DMS53 treated with DMSO at 0.1 percent for 48 hours (cell line): ENCODE results near the gene PHF24.
A peak's percentile ranks its signal among the peaks of the same experiment; 100 is the strongest.

Source experiments
- DNase-seq: peaks from one replicate; lab custom pipeline; 2025; ENCODE audit not compliant: unreplicated experiment; lab: John Stamatoyannopoulos, UW

PHF24 gene

GRCh38 chr9:34982361-34982760 is 24.3 kb downstream of the PHF24 start:
- DNase-seq: no peak

GRCh38 chr9:34983209-34983608 is 25.1 kb downstream of the PHF24 start:
- DNase-seq: no peak

GRCh38 chr9:34984049-34984448 is 26.0 kb downstream of the PHF24 start:
- no peak for DNase-seq

GRCh38 chr9:34985311-34985899 is 27.3 kb downstream of the PHF24 start:
- peak; percentile 29 for DNase-seq

GRCh38 chr9:34986540-34987047 is 28.5 kb downstream of the PHF24 start:
- no peak for DNase-seq

GRCh38 chr9:34987160-34987901 is 29.2 kb downstream of the PHF24 start:
- peak; percentile 22 for DNase-seq

- peak; percentile 25 for DNase-seq
Observed at GRCh38 chr9:34988218-34989002, 30.3 kb downstream of the PHF24 start.

- peak; percentile 96 for DNase-seq
Observed at GRCh38 chr9:34989003-34989945, 31.2 kb downstream of the PHF24 start, which contains the start of gene DNAJB5. DNAJB5 (plus strand) TSS chr9:34989745; CDS start chr9:34990631, 886 bp downstream.

- DNase-seq: no peak
Observed at GRCh38 chr9:34989946-34990635, 32.0 kb downstream of the PHF24 start.

GRCh38 chr9:34990908-34991606 is 33.0 kb downstream of the PHF24 start:
- no peak for DNase-seq

- no peak for DNase-seq
Observed at GRCh38 chr9:34991607-34992375, 33.7 kb downstream of the PHF24 start.

GRCh38 chr9:34992376-34992951 is 34.4 kb downstream of the PHF24 start:
- DNase-seq: no peak

GRCh38 chr9:34993502-34994259 is 35.6 kb downstream of the PHF24 start:
- DNase-seq: no peak

GRCh38 chr9:34994260-34994899 is 36.3 kb downstream of the PHF24 start:
- peak; percentile 17 for DNase-seq

GRCh38 chr9:34994900-34995669 is 37.0 kb downstream of the PHF24 start:
- DNase-seq: no peak

- no peak for DNase-seq
Observed at GRCh38 chr9:34995670-34996060, 37.6 kb downstream of the PHF24 start.
